ENCODE results near the gene RIPOR3. TPM values are rescaled to one million over a fixed set of nuclear protein-coding genes. Genes with fewer than 3 reads are reported as not detected.

The RIPOR3 gene
- total and polyA plus RNA-seq, 9 of the 15 experiments (the other 6 are each of a cell fraction or from before 2014, with no cell fraction given) = 3.3 to 62.7 (median 21.4) TPM

GRCh38 chr20:50731055-50731929, 40.0 kb upstream of the RIPOR3 start, which contains the start of gene PARD6B (continued):
- TF ChIP-seq IRF2 (CRISPR knock-in tag; IDR thresholded peaks at IDR 0.05) = no peak
- TF ChIP-seq IFI16 (CRISPR knock-in tag; IDR thresholded peaks at IDR 0.05) = no peak
- peak; percentile 21 for TF ChIP-seq SETDB1 (IDR thresholded peaks at IDR 0.05; ENCODE audit: low read length)
- TF ChIP-seq E2F5 (CRISPR knock-in tag; IDR thresholded peaks at IDR 0.05) = no peak
- TF ChIP-seq RBM17 (IDR thresholded peaks at IDR 0.05; ENCODE audit: borderline replicate concordance, low read depth, low read length) = no peak
- TF ChIP-seq FOXM1 (IDR thresholded peaks at IDR 0.05; ENCODE audit: low read depth) = no peak
- no peak for TF ChIP-seq FOXM1 (CRISPR knock-in tag; IDR thresholded peaks at IDR 0.05; ENCODE audit: low read depth)
- peak; percentile 69; the same call in 1 of the 2 replicates for TF ChIP-seq PHF8 (IDR thresholded peaks at IDR 0.05; ENCODE audit: borderline replicate concordance, low read length)
- TF ChIP-seq, protein P1, sequence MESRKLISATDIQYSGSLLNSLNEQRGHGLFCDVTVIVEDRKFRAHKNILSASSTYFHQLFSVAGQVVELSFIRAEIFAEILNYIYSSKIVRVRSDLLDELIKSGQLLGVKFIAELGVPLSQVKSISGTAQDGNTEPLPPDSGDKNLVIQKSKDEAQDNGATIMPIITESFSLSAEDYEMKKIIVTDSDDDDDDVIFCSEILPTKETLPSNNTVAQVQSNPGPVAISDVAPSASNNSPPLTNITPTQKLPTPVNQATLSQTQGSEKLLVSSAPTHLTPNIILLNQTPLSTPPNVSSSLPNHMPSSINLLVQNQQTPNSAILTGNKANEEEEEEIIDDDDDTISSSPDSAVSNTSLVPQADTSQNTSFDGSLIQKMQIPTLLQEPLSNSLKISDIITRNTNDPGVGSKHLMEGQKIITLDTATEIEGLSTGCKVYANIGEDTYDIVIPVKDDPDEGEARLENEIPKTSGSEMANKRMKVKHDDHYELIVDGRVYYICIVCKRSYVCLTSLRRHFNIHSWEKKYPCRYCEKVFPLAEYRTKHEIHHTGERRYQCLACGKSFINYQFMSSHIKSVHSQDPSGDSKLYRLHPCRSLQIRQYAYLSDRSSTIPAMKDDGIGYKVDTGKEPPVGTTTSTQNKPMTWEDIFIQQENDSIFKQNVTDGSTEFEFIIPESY (CRISPR knock-in tag; IDR thresholded peaks at IDR 0.05) = no peak
- TF ChIP-seq, protein P2, sequence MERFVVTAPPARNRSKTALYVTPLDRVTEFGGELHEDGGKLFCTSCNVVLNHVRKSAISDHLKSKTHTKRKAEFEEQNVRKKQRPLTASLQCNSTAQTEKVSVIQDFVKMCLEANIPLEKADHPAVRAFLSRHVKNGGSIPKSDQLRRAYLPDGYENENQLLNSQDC (CRISPR knock-in tag; IDR thresholded peaks at IDR 0.05) = no peak
- no peak for TF ChIP-seq MTA1 (IDR thresholded peaks at IDR 0.05; ENCODE audit: borderline replicate concordance)
- TF ChIP-seq KLF6 (CRISPR knock-in tag; IDR thresholded peaks at IDR 0.05; ENCODE audit: borderline replicate concordance) = no peak
- TF ChIP-seq CBX1 (IDR thresholded peaks at IDR 0.05; ENCODE audit: low read depth) = no peak
- no peak for TF ChIP-seq ZC3H8 (IDR thresholded peaks at IDR 0.05)
- TF ChIP-seq TBL1XR1 (IDR thresholded peaks at IDR 0.05; ENCODE audit: low read length in 2 of 2) = no peak
- peak; percentile 100 for TF ChIP-seq NRF1 (conservative IDR thresholded peaks at IDR 0.05 in 1 of 2, IDR thresholded peaks at IDR 0.05 in 1 of 2)
- no peak for TF ChIP-seq HNRNPUL1 (IDR thresholded peaks at IDR 0.05; ENCODE audit: low read length)
- TF ChIP-seq ZNF146 (CRISPR knock-in tag; IDR thresholded peaks at IDR 0.05; ENCODE audit: unreplicated experiment) = no peak
- no peak for TF ChIP-seq PHTF2 (CRISPR knock-in tag; IDR thresholded peaks at IDR 0.05)
- TF ChIP-seq ZBTB7A (IDR thresholded peaks at IDR 0.05; ENCODE audit: borderline replicate concordance, control insufficient read depth, low read depth, low read length) = peak; percentile 57; the same call in 1 of the 2 replicates
- no peak for TF ChIP-seq MBD2 (IDR thresholded peaks at IDR 0.05; ENCODE audit: borderline replicate concordance, low read depth)
- TF ChIP-seq, protein P3, sequence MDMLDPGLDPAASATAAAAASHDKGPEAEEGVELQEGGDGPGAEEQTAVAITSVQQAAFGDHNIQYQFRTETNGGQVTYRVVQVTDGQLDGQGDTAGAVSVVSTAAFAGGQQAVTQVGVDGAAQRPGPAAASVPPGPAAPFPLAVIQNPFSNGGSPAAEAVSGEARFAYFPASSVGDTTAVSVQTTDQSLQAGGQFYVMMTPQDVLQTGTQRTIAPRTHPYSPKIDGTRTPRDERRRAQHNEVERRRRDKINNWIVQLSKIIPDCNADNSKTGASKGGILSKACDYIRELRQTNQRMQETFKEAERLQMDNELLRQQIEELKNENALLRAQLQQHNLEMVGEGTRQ (CRISPR knock-in tag; IDR thresholded peaks at IDR 0.05) = no peak
- no peak for TF ChIP-seq U2AF2 (optimal IDR thresholded peaks at IDR 0.05; ENCODE audit: low read depth, low read length)
- TF ChIP-seq JUNB (CRISPR knock-in tag; conservative IDR thresholded peaks at IDR 0.05) = no peak
- peak; percentile 47; the same call in 1 of the 2 replicates for TF ChIP-seq ZKSCAN1 (IDR thresholded peaks at IDR 0.05; ENCODE audit: low read depth, low read length)
- TF ChIP-seq FOXJ2 (tag; IDR thresholded peaks at IDR 0.05) = no peak

All from K562 (cell line).